Body of pancreas (tissue), 4 donors: ENCODE results near the gene HLF.

Experiments
- POLR2A ChIP-seq, 3 donors: fragments of 450-650 bp; IDR thresholded peaks; one replicate each; pipeline ENCODE4 v1.6.1; 2016; ENCODE audit warnings: antibody characterized with exemption in 3 of 3, mild to moderate bottlenecking in 2 of 3
- TF ChIP-seq, protein P1 (sequence below), 7 experiments: fragments of 450-650 bp in 4 of 7; fragments of 200-600 bp in 3 of 7; sonication (generic) in 3 of 7; IDR thresholded peaks; one replicate each; pipeline ENCODE4 v1.5.1; 2016 to 2019; ENCODE audit warnings: antibody characterized with exemption in 7 of 7

- TF ChIP-seq POLR2A (IDR thresholded peaks at IDR 0.05): no peak
- TF ChIP-seq, protein P1, sequence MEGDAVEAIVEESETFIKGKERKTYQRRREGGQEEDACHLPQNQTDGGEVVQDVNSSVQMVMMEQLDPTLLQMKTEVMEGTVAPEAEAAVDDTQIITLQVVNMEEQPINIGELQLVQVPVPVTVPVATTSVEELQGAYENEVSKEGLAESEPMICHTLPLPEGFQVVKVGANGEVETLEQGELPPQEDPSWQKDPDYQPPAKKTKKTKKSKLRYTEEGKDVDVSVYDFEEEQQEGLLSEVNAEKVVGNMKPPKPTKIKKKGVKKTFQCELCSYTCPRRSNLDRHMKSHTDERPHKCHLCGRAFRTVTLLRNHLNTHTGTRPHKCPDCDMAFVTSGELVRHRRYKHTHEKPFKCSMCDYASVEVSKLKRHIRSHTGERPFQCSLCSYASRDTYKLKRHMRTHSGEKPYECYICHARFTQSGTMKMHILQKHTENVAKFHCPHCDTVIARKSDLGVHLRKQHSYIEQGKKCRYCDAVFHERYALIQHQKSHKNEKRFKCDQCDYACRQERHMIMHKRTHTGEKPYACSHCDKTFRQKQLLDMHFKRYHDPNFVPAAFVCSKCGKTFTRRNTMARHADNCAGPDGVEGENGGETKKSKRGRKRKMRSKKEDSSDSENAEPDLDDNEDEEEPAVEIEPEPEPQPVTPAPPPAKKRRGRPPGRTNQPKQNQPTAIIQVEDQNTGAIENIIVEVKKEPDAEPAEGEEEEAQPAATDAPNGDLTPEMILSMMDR (IDR thresholded peaks at IDR 0.05): no peak
Observed at GRCh38 chr17:55320594-55321426, 56.0 kb downstream of the HLF start.
